HG03196 (cell line): ENCODE results near the gene CTNNA1.
"Not testable (repeated sequence)": the region's sequence is repeated elsewhere in the genome, so short reads cannot be mapped to it uniquely, and the experiment has no call there.

Experiments used
- ATAC-seq: cut with Tn5 transposase; IDR thresholded peaks from one replicate; pipeline ENCODE4 v1.9.1; 2021; ENCODE audit not compliant: unreplicated experiment

The CTNNA1 gene

GRCh38 chr5:138810861-138811260 lies 57.6 kb downstream of the CTNNA1 start:
- not testable (repeated sequence) for ATAC-seq

DNA sequence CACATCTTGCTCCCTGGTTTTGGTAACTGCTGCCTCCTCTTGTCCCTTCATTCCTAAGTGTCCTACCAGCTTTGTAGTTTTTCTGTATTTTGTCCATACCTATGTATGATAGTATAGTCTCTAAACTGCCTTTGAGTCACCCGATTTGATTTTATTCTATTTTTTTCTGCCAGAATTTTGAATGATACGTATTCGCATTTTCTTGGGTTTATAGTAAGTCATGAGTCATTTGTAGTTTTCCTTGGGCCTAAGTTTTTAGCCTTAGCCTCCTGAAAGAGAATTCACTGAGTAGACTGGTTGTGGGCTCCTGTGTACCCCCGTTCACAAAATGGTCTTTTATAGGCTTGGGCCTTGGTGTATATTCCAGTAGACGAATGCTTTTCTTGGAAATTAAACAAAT lies 62.3 kb downstream of the CTNNA1 start:
- ATAC-seq, result no peak

- ATAC-seq, result no peak
Measured at GRCh38 chr5:138817241-138817640, 64.0 kb downstream of the CTNNA1 start.

- no peak for ATAC-seq
Measured at GRCh38 chr5:138819081-138819480, 65.9 kb downstream of the CTNNA1 start.

GRCh38 chr5:138820695-138821094 lies 67.5 kb downstream of the CTNNA1 start:
- no peak for ATAC-seq

DNA sequence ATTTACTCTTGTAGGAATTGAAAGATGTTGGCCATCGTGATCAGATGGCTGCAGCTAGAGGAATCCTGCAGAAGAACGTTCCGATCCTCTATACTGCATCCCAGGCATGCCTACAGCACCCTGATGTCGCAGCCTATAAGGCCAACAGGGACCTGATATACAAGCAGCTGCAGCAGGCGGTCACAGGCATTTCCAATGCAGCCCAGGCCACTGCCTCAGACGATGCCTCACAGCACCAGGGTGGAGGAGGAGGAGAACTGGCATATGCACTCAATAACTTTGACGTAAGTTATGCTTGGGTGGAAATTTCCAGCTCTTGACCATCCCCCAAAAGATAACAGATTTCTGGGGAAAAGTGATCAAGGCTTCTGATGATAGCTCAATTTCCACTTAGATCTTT lies 71.3 kb downstream of the CTNNA1 start:
- ATAC-seq, result no peak

DNA sequence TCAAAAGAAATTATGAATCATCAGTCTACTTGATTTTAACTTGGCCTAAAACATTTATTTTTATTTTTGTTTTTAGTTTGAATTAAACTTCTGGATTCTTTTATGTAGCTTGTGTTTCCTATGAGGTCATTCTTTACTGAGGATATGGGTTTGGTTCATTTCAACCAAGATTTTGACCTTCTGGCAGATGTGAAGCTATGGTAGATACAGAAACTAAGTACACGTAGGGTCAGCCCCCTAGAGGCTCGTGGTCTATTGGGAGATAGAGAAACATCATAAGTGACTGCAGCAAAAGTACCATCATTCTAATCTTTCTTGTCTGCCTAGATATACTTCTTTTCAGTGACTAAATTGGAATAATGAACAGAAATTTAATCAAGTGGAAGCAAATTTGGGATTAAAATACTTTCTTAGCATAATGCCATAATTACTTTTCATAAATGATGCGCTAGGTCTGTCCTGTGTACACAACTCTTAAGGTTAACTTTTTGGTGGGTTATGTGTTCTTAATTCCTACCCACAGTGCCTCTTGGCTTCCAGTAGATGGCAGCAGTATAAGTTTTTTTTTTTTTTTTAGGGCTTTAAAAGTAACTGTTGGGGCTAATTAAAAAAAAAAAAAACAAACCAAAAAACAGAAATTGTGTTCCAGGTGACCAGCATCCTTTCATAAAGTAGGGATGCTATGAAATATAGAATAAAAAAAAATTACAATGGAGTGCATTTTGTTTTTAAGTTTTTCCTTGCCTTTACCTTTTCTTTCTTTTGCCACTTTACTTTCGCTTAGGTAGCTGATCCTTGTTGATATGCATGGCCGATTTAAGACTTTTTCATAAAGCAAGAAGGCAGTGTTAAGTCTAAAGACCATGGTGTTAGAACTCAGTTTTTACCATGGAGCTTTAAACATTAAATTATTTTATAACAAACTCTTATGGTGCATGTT lies 72.0 kb downstream of the CTNNA1 start:
- no peak for ATAC-seq

GRCh38 chr5:138828556-138828955 lies 75.3 kb downstream of the CTNNA1 start:
- no peak for ATAC-seq

GRCh38 chr5:138829341-138829740 lies 76.1 kb downstream of the CTNNA1 start:
- ATAC-seq, result no peak

DNA sequence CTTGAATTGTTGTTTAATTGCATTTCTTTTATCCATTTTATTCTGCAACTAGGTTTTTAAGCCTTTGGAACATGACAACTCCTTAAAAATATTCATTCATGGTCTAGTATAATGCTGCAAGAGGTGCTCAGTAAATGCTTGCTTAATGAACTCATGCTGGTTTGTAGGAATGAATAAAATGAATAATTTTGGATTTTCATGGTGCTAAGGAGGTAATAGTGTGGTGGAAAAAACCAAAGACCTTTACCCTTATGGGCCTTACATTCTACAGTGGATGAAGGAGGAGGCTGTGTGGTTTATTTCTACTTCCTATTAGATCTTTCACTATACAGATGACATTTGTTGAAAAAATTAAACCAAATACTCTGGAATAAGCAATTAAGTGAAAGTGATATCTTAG lies 78.5 kb downstream of the CTNNA1 start:
- ATAC-seq, result no peak

GRCh38 chr5:138832218-138832617 lies 79.0 kb downstream of the CTNNA1 start:
- ATAC-seq, result no peak

DNA sequence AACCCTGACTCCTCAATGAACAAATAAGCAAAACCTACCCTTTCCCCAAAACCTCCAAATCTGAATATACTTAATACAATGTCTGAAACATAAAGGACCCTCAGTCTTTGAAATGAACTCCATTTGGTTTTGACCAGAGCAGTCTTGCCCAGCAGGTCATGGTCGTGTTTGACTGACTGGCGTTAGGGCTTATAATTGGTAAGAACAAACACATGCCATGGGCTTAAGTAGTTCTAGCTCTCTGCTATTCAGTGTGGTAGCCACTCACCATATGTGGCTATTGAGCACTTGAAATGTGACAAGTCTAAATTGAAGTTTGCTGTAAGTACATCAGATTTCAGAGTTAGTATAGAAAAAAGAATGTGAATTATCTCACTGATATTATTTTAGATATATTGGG lies 79.9 kb downstream of the CTNNA1 start:
- no peak for ATAC-seq

DNA sequence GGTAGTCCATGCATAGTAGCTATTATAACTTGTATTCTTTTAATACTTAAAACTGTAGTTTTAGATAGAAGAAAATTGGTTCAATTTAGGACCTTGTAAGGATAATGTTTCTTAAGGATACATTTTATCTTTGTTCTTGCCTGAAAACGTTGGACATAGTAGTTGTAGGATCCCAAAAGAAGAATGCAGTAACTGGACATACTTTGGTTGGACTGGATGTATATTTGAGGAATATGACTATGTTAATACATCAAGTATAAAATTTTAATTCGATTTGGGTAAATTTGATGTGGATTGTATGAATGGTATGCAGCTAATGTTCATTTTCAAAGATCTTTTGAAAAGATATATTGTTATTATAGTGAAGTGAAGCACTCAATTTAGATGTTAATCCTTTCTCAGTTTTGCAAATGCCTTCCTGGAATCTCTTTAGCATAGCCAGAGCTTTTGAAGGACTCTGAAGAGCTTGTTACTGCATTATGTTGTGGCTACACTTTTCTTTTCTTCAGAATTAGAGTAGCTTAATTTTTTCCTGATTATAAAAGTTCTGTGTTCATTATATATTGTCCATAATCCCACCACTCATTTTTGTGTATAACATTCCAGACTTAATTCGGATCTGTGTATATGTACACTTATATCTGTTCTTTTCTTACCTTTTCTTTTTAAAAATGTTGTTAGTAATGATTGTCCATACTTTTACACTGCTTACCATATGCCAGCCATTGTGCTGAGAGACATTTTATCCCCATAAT lies 80.7 kb downstream of the CTNNA1 start:
- ATAC-seq, result no peak

DNA sequence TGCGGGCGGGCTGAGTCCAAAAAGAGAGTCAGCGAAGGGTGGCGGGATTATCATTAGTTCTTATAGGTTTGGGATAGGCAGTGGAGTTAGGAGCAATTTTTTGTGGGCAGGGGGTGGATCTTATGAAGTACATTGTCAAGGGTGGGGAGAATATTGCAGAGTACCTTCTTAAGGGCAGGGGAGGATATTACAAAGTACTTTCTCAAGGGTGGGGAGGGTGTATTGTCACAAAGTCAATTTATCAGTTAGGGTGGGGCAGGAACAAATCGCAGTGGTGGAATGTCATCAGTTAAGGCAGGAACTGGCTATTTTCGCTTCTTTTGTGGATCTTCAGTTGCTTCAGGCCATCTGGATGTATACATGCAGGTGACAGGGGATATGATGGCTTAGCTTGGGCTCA lies 81.6 kb downstream of the CTNNA1 start:
- ATAC-seq, result not testable (repeated sequence)

DNA sequence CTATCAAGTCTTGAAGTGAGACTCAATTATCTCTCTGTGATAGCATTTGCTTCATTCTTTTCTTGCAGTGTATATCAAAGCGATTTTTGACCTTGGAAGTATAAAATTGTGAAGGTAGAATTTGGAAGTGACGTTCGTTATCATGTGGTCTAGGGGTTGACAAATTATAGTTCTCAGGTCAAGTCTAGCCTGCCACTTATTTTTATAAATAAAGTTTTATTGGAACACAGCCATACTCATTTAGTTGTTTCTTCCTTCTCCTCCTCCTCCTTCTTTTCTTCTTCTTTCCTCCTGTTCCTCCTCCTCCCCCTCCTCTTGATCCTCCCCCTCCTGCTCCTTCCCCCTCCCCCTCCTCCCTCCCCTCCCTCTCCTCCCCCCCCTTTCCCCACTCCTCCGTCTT lies 83.9 kb downstream of the CTNNA1 start:
- ATAC-seq, result no peak

- no peak for ATAC-seq
Measured at GRCh38 chr5:138840103-138840502, 86.9 kb downstream of the CTNNA1 start.

GRCh38 chr5:138841531-138841930 lies 88.3 kb downstream of the CTNNA1 start:
- no peak for ATAC-seq

DNA sequence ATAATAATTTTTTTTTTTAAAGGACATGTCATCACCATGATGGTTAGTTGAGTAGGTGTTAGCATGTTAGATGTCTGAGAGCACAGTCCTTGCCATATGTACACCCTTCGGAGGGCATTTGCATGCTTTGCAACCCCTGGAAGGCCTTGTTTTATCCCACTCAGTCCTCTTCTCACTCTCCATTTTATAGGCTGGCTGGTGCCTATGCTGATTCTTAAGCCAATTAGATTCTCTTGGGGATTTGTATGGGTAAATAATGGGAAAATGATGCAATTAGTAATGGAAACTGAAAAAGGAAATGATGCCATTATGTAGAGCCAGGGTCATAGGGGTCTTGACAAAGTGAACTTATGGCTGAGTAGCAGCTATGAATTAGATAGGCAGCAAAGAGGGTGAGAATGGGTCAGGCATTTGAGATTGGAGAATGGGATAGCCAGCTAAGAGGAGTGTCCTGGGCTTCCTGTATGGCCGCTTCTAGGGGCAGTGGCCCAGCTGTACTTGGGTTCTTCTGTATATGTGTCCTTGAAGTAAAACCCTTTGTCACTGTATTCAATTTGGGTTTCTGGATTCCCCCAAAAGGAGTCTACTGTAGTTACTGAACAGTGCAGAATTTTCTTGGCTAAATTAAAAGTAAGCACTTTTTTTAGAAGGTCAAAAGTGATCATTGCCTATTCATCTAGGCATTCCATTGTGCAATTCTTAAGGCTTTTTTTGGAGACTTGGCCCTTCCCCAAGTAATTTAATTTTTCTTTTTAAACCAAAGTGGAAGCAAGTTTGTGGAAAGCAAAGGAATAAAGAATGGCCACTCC lies 90.3 kb downstream of the CTNNA1 start:
- no peak for ATAC-seq

DNA sequence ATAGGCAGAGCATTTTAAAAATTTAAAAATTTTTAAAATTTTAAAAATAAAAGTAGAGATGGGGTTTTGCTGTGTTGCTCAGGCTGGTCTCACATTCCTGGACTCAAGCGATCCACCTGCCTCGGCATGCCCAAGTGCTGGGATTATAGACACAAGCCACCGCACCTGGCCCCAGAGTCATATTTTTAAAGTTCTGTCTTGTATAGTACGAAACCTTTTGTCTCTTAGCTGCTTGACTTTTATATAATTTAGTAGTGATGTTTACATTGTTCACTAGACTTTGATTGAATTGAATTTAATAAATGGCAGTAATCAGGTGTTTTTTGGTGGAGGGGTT lies 90.9 kb downstream of the CTNNA1 start:
- no peak for ATAC-seq

- no peak for ATAC-seq
Measured at GRCh38 chr5:138844812-138845513, 91.7 kb downstream of the CTNNA1 start.

DNA sequence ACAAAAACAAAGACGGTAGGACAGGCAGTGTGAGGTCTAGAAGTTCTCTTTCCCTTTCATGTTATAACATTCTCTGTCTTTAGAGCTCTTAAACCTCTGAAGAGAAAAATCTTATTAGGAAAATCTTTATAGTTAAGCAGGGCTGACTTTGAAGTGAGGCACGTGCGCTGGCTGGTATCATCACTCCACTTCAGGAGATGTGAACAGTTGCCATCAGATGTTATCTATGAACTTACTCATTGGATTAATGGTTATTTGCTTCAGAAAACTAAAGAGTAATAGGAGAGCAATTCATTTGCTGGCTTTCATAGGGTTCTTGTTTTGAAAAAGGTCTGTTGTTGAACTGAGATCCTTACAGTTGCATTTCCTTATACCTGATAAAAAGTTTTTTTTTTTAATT lies 96.2 kb downstream of the CTNNA1 start:
- no peak for ATAC-seq
